Endothelial cell of umbilical vein (primary cell): ENCODE data around the gene ALG6. TPM values are rescaled to one million over a fixed set of nuclear protein-coding genes. Genes with fewer than 3 reads are reported as not detected.

Experiments
- BruUV-seq: library from RNA; stranded (reverse); fragments of 400-500 nt; replicated peaks from 2 replicates; lab custom pipeline; 2021; lab: Mats Ljungman, UMichigan
- CTCF ChIA-PET: fragments of 300-600, 350-600 bp; sonication (Branson Sonifier 250); formaldehyde crosslinking; loops from one replicate; lab custom pipeline; 2021; ENCODE audit warnings: antibody characterized with exemption, inconsistent platforms; lab: Charles Lee
- POLR2A ChIA-PET: fragments of 300-600, 350-600 bp; sonication (Branson Sonifier 250); formaldehyde crosslinking; loops from one replicate; lab custom pipeline; 2021; ENCODE audit warnings: antibody characterized with exemption, inconsistent platforms; lab: Charles Lee
- DNase-seq: peaks from one replicate; pipeline ENCODE4 v3.0.0-alpha.2; 2011; ENCODE audit warnings: low read depth, low spot score
- FAIRE-seq: peaks from 2 replicates; lab custom pipeline; 2011; peaks lifted over from hg19 to GRCh38; lab: Jason Lieb, UNC
- H2AFZ ChIP-seq: 2 replicates; pipeline ENCODE4 v1.6.0; 2012; ENCODE audit warnings: low read depth, low read length, control low read depth, inconsistent platforms
- H3K27ac ChIP-seq: 2 replicates; pipeline ENCODE4 v1.5.1; 2011; ENCODE audit warnings: low read depth, mild to moderate bottlenecking, control low read depth, low read length, moderate library complexity; ENCODE audit not compliant: insufficient read depth
- H3K27me3 ChIP-seq, 2 experiments: 2 replicates each; pipeline versions ENCODE4 v1.6.0 to v1.6.1; 2011; ENCODE audit warnings: low read length in 2 of 2, mixed read lengths in 1 of 2; ENCODE audit not compliant: control insufficient read depth in 2 of 2, insufficient read depth in 2 of 2
- H3K36me3 ChIP-seq, 2 experiments: 2 replicates in 1 of 2; 3 replicates in 1 of 2; pipeline ENCODE4 v1.5.1; 2011; ENCODE audit warnings: low read length in 2 of 2, mild to moderate bottlenecking in 1 of 2, moderate library complexity in 1 of 2; ENCODE audit not compliant: control insufficient read depth in 2 of 2, insufficient read depth in 2 of 2; ENCODE audit errors: extremely low read depth in 1 of 2
- H3K4me1 ChIP-seq: 3 replicates; pipeline ENCODE4 v1.5.1; 2011; ENCODE audit warnings: mild to moderate bottlenecking, low read length; ENCODE audit not compliant: control insufficient read depth, insufficient read depth; ENCODE audit errors: extremely low read depth
- H3K4me2 ChIP-seq: 2 replicates; pipeline ENCODE4 v1.6.1; 2011; ENCODE audit warnings: low read length, control low read depth, mixed read lengths; ENCODE audit not compliant: insufficient read depth
- H3K4me3 ChIP-seq, 3 experiments: fragments of 200-600 bp in 1 of 3; sonication (generic), shearing (Covaris generic) in 1 of 3; replicated peaks in 1 of 3; 2 replicates each; pipeline ENCODE4 v1.5.1; 2011 to 2016; ENCODE audit warnings: control low read depth in 3 of 3, low read length in 3 of 3, mild to moderate bottlenecking in 2 of 3, inconsistent platforms in 1 of 3, low read depth in 1 of 3, moderate library complexity in 1 of 3; ENCODE audit not compliant: insufficient read depth in 1 of 3
- H3K79me2 ChIP-seq: 2 replicates; pipeline ENCODE4 v1.6.0; 2012; ENCODE audit warnings: low read length, inconsistent platforms; ENCODE audit not compliant: control insufficient read depth, insufficient read depth
- H3K9ac ChIP-seq: replicated peaks from 2 replicates; pipeline ENCODE3; 2011; ENCODE audit warnings: low read length, control low read depth; ENCODE audit not compliant: insufficient read depth; ENCODE audit errors: extremely low read depth
- H3K9me1 ChIP-seq: replicated peaks from 3 replicates; pipeline ENCODE4 v1.6.0; 2011; ENCODE audit warnings: mild to moderate bottlenecking, low read length; ENCODE audit not compliant: control insufficient read depth, insufficient read depth; ENCODE audit errors: extremely low read depth
- H3K9me3 ChIP-seq: replicated peaks from 2 replicates; pipeline ENCODE4 v1.5.1; 2012; ENCODE audit warnings: low read length, inconsistent platforms; ENCODE audit not compliant: control insufficient read depth, insufficient read depth
- H4K20me1 ChIP-seq: replicated peaks from 2 replicates; pipeline ENCODE3; 2011; ENCODE audit warnings: mild to moderate bottlenecking, low read length; ENCODE audit not compliant: control insufficient read depth, insufficient read depth; ENCODE audit errors: extremely low read depth
- EZH2 ChIP-seq: IDR thresholded peaks from 2 replicates; pipeline ENCODE4 v1.6.1; 2012; ENCODE audit warnings: borderline replicate concordance, low read depth, mild to moderate bottlenecking, moderate library complexity, low read length, inconsistent platforms; ENCODE audit not compliant: severe bottlenecking
- FOS ChIP-seq: IDR thresholded peaks from 2 replicates; pipeline ENCODE4 v1.6.1; 2011; ENCODE audit warnings: mild to moderate bottlenecking, low read length, moderate library complexity, borderline replicate concordance; ENCODE audit not compliant: insufficient read depth
- GATA2 ChIP-seq: IDR thresholded peaks from 2 replicates; pipeline ENCODE4 v1.7.0; 2011; ENCODE audit warnings: low read depth, mild to moderate bottlenecking, moderate library complexity, mixed read lengths, low read length; ENCODE audit not compliant: insufficient read length, insufficient read depth
- JUN ChIP-seq: IDR thresholded peaks from 2 replicates; pipeline ENCODE4 v1.6.1; 2011; ENCODE audit warnings: borderline replicate concordance, low read depth; ENCODE audit not compliant: insufficient read length, insufficient read depth
- MAX ChIP-seq: IDR thresholded peaks from 2 replicates; pipeline ENCODE4 v1.6.1; 2011; ENCODE audit not compliant: insufficient read depth, insufficient read length
- MYC ChIP-seq: IDR thresholded peaks from one replicate; pipeline ENCODE4 v1.6.1; 2011; ENCODE audit warnings: mild to moderate bottlenecking, low read depth, low read length
- POLR2A ChIP-seq: IDR thresholded peaks from 2 replicates; pipeline ENCODE4 v1.6.1; 2012; ENCODE audit warnings: low read depth, mild to moderate bottlenecking, control low read depth, low read length
- POLR2AphosphoS5 ChIP-seq: IDR thresholded peaks from 2 replicates; pipeline ENCODE4 v1.6.1; 2012; ENCODE audit warnings: low read depth, mild to moderate bottlenecking, control low read depth, low read length, moderate library complexity; ENCODE audit not compliant: insufficient read depth
- dilution Hi-C: fragments of 300-500 bp; cut with MboI; formaldehyde crosslinking; loops from one replicate; pipeline ENCODE4 v1.15.0; 2019; ENCODE audit warnings: low sequenced_read_pairs; ENCODE audit not compliant: extremely low pct_ligation_motif_present
- intact Hi-C: fragments of 100-400 bp; cut with micrococcal nuclease; formaldehyde crosslinking; loops from one replicate; pipeline ENCODE4 v1.10.0; 2022
- polyA plus RNA-seq, 4 experiments: library from polyadenylated mRNA; depleted of rRNA in 3 of 4; stranded (reverse) in 3 of 4; unstranded in 1 of 4; fragments of >200 nt; gene quantifications; 2 replicates each; pipeline versions ENCODE4 v1.2.1 to v1.2.3, GENCODE V29; 2011 to 2012; ENCODE audit warnings: missing spikeins in 1 of 4
- total RNA-seq: library from RNA; stranded (reverse); gene quantifications from 2 replicates; pipeline ENCODE4 v1.2.3, GENCODE V29; 2021
- TF ChIP-seq, protein P1 (sequence below), 2 donors: IDR thresholded peaks; 1 replicate in 1 of 2; 2 replicates in 1 of 2; pipeline ENCODE4 v1.5.1; 2011; ENCODE audit warnings: low read length in 2 of 2, mild to moderate bottlenecking in 2 of 2, moderate library complexity in 2 of 2, control low read depth in 1 of 2, inconsistent platforms in 1 of 2, low read depth in 1 of 2; ENCODE audit not compliant: insufficient read depth in 1 of 2; ENCODE audit errors: extremely low read depth in 1 of 2

ALG6 gene
- total and polyA plus RNA-seq, 2 donors (not counting 3 experiments of a cell fraction or from before 2014, with no cell fraction given): 14.4 to 17.3 TPM

DNA sequence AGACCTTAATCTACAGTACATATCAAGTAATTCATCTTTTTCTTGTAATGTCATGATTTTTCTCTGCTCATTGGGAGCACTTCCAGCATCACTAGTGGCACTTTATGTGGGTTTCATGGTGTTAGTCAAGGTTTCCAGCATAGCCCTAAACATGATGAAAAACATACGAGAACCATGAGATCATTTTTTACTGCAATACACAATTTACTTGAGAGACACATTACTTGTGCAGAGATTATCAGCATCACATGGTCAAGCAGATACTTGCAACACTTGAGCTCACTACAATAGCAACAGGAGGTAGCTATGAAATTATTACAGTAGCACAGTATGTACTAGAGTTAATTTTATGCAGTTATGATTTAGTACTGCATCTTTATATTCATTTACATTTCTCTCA lies 119.2 kb downstream of the ALG6 start:
- DNase-seq (no peak), FAIRE-seq (no peak)
- no TSS peak for BruUV-seq
- Histone ChIP-seq H3K9me1 (no peaks in the 10 kb centered on the region), H3K27me3 (no peaks in the 10 kb centered on the region), H3K9ac (no peak overlapping the region), H3K27ac (no peak overlapping the region), H3K4me1 (no peaks in the 10 kb centered on the region), H2AFZ (no peak overlapping the region), H3K9me3 (no peaks in the 10 kb centered on the region), H3K36me3 (no peaks in the 10 kb centered on the region), H3K4me2 (no peak overlapping the region), H3K4me3 (no peak overlapping the region), H4K20me1 (no peaks in the 10 kb centered on the region), H3K79me2 (no peaks in the 10 kb centered on the region)
- POLR2A ChIA-PET: no interaction called here
- intact Hi-C loops (no loop called here), dilution Hi-C loops (no loop called here)
- CTCF ChIA-PET: no interaction called here
- TF ChIP-seq FOS (no peak), EZH2 (no peak), MYC (no peak), GATA2 (no peak), POLR2A (no peak), MAX (no peak), JUN (no peak), POLR2AphosphoS5 (no peak)

DNA sequence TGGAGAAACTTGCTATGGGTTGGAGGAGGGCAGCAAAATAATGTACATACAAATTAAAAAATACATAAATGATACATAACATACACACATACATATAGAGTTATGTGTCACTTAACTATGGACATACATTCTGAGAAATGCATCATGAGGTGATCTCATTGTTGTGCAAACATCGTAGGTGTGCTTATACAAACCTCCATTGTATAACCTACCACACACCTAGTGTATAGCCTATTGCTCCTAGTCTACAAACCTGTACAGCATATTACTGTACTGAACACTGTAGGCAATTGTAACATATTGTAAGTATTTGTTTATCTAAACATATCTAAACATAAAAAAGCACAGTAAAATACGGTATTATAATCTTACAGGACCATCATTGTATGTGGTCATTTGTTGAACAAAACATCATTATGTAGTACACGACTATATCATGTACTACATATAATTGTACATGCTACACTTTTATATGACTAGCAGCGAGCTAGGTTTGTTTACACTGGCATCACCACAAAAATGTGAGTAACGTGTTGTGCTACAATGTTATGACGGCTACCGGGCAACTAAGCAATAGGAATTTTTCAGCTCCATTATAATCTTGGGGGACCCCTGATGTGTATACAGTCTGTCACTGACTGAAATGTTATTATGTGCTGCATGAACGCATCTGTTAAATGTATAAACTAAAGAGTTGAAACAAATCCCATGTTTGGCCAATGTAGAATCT lies 120.1 kb downstream of the ALG6 start:
- Histone ChIP-seq H3K27me3 (no peaks in the 10 kb centered on the region), H3K4me1 (no peaks in the 10 kb centered on the region), H3K9me3 (no peaks in the 10 kb centered on the region), H3K79me2 (no peaks in the 10 kb centered on the region), H3K4me2 (no peak overlapping the region), H4K20me1 (no peaks in the 10 kb centered on the region), H2AFZ (no peak overlapping the region), H3K9me1 (no peaks in the 10 kb centered on the region), H3K9ac (no peak overlapping the region), H3K36me3 (no peaks in the 10 kb centered on the region), H3K27ac (no peak overlapping the region), H3K4me3 (no peak overlapping the region)
- dilution Hi-C loops: no loop called here
- ChIA-PET CTCF (no interaction called here), POLR2A (no interaction called here)
- intact Hi-C loops: no loop called here
- TF ChIP-seq GATA2 (no peak), JUN (no peak), POLR2A (no peak), POLR2AphosphoS5 (no peak), FOS (no peak), MAX (no peak), EZH2 (no peak), MYC (no peak)
- TF ChIP-seq, protein P1, sequence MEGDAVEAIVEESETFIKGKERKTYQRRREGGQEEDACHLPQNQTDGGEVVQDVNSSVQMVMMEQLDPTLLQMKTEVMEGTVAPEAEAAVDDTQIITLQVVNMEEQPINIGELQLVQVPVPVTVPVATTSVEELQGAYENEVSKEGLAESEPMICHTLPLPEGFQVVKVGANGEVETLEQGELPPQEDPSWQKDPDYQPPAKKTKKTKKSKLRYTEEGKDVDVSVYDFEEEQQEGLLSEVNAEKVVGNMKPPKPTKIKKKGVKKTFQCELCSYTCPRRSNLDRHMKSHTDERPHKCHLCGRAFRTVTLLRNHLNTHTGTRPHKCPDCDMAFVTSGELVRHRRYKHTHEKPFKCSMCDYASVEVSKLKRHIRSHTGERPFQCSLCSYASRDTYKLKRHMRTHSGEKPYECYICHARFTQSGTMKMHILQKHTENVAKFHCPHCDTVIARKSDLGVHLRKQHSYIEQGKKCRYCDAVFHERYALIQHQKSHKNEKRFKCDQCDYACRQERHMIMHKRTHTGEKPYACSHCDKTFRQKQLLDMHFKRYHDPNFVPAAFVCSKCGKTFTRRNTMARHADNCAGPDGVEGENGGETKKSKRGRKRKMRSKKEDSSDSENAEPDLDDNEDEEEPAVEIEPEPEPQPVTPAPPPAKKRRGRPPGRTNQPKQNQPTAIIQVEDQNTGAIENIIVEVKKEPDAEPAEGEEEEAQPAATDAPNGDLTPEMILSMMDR (IDR thresholded peaks at IDR 0.05; ENCODE audit: extremely low read depth in 1 of 2, insufficient read depth in 1 of 2, low read depth in 1 of 2, low read length in 2 of 2): no peak
- FAIRE-seq: no peak
- no TSS peak for BruUV-seq
- DNase-seq: no peak
